ENCODE results near the gene LHPP.

The LHPP gene

GRCh38 chr10:124525751-124526600 is 64.4 kb downstream of the LHPP start:
- no peaks in the 10 kb centered on the region for H3K9me3 ChIP-seq (ENCODE audit: control insufficient read depth, insufficient read depth, low read depth, low read length)
- CTCF ChIA-PET, result interaction anchor here (0.5 to 1.4 kb wide), 5 partner anchors 27 to 1300 kb away, joined by 3 to 5 read pairs (median 4); no protein-coding TSS in a partner anchor
- H3K4me3 ChIP-seq (ENCODE audit: low read depth, low read length), result no peak overlapping the region
- TF ChIP-seq ZNF768 (tag by site-specific recombination; IDR thresholded peaks at IDR 0.05) (peak; percentile 83; the same call in 1 of the 2 replicates), SCRT1 (tag by site-specific recombination; IDR thresholded peaks at IDR 0.05; ENCODE audit: borderline replicate concordance) (no peak)
- no peak overlapping the region for H3K27ac ChIP-seq (ENCODE audit: extremely low read depth, low read depth, low read length)
- H3K4me1 ChIP-seq (ENCODE audit: control insufficient read depth, insufficient read depth, low read length), result no peaks in the 10 kb centered on the region
- POLR2A ChIA-PET, result no interaction called here
- no peaks in the 10 kb centered on the region for H3K36me3 ChIP-seq (ENCODE audit: control insufficient read depth in 2 of 2, insufficient read depth in 1 of 2, low read length in 2 of 2)

- H3K9me3 ChIP-seq (ENCODE audit: control insufficient read depth, insufficient read depth, low read depth, low read length), result no peaks in the 10 kb centered on the region
- no peaks in the 10 kb centered on the region for H3K4me1 ChIP-seq (ENCODE audit: control insufficient read depth, insufficient read depth, low read length)
- no peak overlapping the region for H3K4me3 ChIP-seq (ENCODE audit: low read depth, low read length)
- H3K36me3 ChIP-seq (ENCODE audit: control insufficient read depth in 2 of 2, insufficient read depth in 1 of 2, low read length in 2 of 2), result no peaks in the 10 kb centered on the region
- no peak overlapping the region for H3K27ac ChIP-seq (ENCODE audit: extremely low read depth, low read depth, low read length)
- ChIA-PET POLR2A (no interaction called here), CTCF (interaction anchor here (0.7 kb wide), 1 partner anchor 137 kb away, joined by 3 read pairs; no protein-coding TSS in a partner anchor)
- no peak for TF ChIP-seq ZNF677 (tag by site-specific recombination; IDR thresholded peaks at IDR 0.05)
- no peak for TF ChIP-seq ZXDB (tag by site-specific recombination; IDR thresholded peaks at IDR 0.05)
These were observed 65.1 kb downstream of the LHPP start for GRCh38 chr10:124526621-124527267.

GRCh38 chr10:124527874-124528395 is 66.3 kb downstream of the LHPP start:
- H3K4me1 ChIP-seq (ENCODE audit: control insufficient read depth, insufficient read depth, low read length), result no peaks in the 10 kb centered on the region
- CTCF ChIA-PET, result interaction anchor here (1.3 kb wide), 1 partner anchor 26 kb away, joined by 3 read pairs; no protein-coding TSS in a partner anchor

More at GRCh38 chr10:124527874-124528395, 66.3 kb downstream of the LHPP start:
- TF ChIP-seq ZSCAN30 (tag by site-specific recombination; IDR thresholded peaks at IDR 0.05), result no peak
- no peak for TF ChIP-seq RBAK (tag by site-specific recombination; IDR thresholded peaks at IDR 0.05)
- TF ChIP-seq ZNF350 (tag by site-specific recombination; IDR thresholded peaks at IDR 0.05), result no peak
- TF ChIP-seq HIC1 (tag by site-specific recombination; IDR thresholded peaks at IDR 0.05), result no peak
- no peak for TF ChIP-seq ZSCAN16 (tag by site-specific recombination; IDR thresholded peaks at IDR 0.05)
- no peak for TF ChIP-seq YY2 (tag by site-specific recombination; IDR thresholded peaks at IDR 0.05)
- TF ChIP-seq PRDM4 (tag by site-specific recombination; IDR thresholded peaks at IDR 0.05), result no peak
- no peak for TF ChIP-seq GLI2 (tag by site-specific recombination; IDR thresholded peaks at IDR 0.05; ENCODE audit: borderline replicate concordance, low read depth)
- no peak for TF ChIP-seq ZNF132 (tag by site-specific recombination; IDR thresholded peaks at IDR 0.05; ENCODE audit: borderline replicate concordance)
- Histone ChIP-seq H3K4me3 (ENCODE audit: low read depth, low read length) (no peak overlapping the region), H3K27ac (ENCODE audit: extremely low read depth, low read depth, low read length) (no peak overlapping the region), H3K36me3 (ENCODE audit: control insufficient read depth in 2 of 2, insufficient read depth in 1 of 2, low read length in 2 of 2) (no peaks in the 10 kb centered on the region), H3K9me3 (ENCODE audit: control insufficient read depth, insufficient read depth, low read depth, low read length) (no peaks in the 10 kb centered on the region)
- POLR2A ChIA-PET, result no interaction called here
